Left ventricle myocardium superior (tissue), 1 donor: ENCODE data around the gene RNF227. TPM values are rescaled to one million over a fixed set of nuclear protein-coding genes. Genes with fewer than 3 reads are reported as not detected.
"Not testable (repeated sequence)": the region's sequence is repeated elsewhere in the genome, so short reads cannot be mapped to it uniquely, and the experiment has no call there.

Source experiments
- ATAC-seq: fragments of 200-7000 bp; cut with Tn5 transposase; one replicate; pipeline ENCODE4 v1.9.1; 2020; ENCODE audit warnings: mild to moderate bottlenecking, moderate library complexity
- DNase-seq: peaks from one replicate; pipeline ENCODE4 v3.0.0-alpha.2; 2020
- intact Hi-C: fragments of 100-400 bp; cut with micrococcal nuclease; formaldehyde crosslinking; loops from one replicate; pipeline ENCODE4 v1.11.0; 2022
- total RNA-seq: library from RNA; stranded (reverse); fragmentation: NEBNext Ultra II Directional; extraction: Animal tissue kit (Norgen Biotek cat#: 25700); gene quantifications from one replicate; pipeline ENCODE4 v1.2.1, GENCODE V29; 2021
- donor health status: DM: no; HTN: yes; CAD: no; lungs with severe emphysema.

Gene RNF227
- total RNA-seq, 1 donor from 2014 or later = 1.1 TPM

DNA sequence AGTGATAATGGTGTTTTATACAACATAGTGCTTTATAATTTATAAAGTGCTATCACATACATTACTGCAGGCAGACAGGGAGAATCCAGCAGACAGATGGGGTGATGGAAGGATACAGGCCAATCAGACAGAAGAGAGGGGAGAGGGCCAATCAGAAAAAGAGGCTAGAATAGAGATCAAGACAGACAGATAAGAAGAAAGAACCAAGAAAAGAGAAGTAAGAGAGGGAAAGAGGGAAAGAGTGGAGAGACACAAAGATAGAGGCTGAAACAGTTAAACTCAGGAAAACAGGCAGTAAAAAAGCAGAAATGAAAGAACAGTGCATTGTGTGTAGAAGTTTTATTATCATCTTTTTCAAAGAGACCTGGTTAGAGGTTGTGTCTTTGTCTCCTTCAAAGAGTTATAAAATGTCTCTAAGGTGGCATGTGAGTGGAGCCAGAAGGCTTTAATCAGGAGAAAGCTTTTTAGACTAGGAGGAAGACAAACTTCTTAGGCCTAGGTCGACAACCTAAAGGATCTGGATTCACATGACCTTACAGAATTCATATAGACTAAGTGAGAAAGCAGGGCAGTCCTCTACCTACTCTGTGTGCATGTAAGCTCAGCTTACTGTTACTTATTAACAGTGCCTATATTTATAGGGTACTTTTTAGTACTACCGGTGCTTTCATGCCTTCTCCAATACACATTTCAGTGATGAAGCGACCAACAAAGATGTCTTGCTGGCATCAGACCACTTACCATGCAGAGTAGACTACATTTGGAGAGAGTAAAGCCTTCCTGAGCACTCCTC is 35.8 kb downstream of the RNF227 start:
- DNase-seq (no peak), ATAC-seq (no peak)
- intact Hi-C loops = no loop called here

DNA sequence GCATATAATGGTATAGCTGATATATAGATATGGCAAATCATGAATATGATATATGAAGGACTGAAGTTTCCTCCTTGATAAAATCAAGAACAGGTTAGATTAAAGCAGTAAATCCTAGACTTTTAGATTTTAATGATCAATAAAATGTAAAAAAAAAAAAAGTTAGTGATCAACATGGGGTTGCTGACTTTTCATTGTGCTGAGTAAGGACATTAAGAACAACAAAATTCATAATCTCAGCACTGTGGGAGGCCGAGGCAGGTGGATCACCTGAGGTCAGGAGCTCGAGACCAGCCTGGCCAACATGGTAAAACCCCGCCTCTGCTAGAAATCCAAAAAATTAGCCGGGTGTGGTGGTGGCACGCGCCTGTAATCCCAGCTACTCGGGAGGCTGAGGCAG is 37.9 kb downstream of the RNF227 start:
- DNase-seq (no peak), ATAC-seq (no peak)
- intact Hi-C loops = no loop called here

DNA sequence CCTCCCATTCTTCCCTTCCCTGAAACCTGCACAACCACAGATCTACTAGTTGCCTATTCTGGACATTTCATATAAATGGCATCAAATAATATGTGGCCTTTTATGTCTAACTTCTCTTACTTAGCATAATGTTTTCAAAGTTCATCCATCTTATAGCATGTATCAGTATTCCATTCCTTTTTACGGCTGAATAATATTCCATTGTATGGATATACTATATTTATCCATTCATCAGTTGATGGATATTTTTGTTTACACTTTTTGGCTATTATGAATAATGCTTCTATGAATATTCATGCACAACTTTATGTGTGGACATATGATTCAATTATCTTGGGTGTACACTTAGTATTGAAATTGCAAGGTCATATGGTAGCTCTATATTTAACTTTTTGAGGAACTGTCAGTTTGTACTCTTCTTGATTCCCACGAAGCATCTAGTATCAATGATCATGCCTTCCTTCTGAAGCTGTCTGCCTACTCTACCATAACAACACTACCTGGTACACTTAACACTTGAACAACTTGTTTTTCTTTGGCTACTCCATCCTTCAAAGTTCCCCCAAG is 40.2 kb downstream of the RNF227 start:
- intact Hi-C loops = no loop called here
- ATAC-seq (no peak), DNase-seq (no peak)

DNA sequence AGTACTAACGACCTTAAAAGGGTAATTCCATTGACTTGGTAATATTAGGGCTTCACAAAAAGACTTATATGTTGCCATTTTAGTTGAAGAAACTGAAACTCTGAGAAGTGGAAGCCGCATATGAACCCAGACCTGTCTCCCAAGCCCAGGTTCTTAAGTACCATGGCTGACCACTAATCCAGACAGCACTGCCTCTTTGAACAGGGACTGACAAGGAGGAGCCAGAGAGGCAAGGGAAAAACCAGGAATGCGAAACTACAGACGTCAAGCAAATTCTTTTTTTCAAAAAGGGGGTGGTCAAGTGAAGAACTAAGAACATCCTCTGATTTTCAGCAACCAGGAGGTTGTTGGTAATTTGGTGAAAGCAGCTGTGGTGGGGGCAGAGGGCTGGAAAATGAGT is 43.0 kb downstream of the RNF227 start:
- intact Hi-C loops = no loop called here
- ATAC-seq (no peak), DNase-seq (no peak)

DNA sequence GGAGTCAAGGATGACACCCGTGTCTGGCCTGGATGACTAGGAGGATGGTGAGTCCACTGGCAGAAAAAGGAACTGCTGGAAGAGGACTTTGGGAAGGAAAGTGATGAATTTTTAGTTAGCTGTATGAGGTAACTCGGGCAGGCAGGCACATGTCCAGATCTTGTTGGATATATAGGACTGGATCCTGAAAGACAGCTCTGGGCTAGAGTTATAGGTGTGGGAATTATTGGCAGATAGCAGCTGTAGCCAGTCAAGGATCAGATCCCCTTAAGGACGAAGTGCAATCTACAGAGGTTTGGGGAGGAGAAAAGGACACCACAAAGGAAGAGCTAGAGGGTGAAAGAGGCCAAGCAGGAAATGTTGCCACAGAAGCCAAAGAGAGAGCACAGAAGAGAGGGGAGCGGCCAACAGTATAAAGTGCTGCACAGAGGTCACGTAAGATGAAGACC is 48.2 kb downstream of the RNF227 start:
- intact Hi-C loops = loop anchor here (10.0 kb wide), 3 partner anchors 47 to 133 kb away; partner anchors contain the start of gene RNF227
- ATAC-seq = no peak
- DNase-seq = no peak

DNA sequence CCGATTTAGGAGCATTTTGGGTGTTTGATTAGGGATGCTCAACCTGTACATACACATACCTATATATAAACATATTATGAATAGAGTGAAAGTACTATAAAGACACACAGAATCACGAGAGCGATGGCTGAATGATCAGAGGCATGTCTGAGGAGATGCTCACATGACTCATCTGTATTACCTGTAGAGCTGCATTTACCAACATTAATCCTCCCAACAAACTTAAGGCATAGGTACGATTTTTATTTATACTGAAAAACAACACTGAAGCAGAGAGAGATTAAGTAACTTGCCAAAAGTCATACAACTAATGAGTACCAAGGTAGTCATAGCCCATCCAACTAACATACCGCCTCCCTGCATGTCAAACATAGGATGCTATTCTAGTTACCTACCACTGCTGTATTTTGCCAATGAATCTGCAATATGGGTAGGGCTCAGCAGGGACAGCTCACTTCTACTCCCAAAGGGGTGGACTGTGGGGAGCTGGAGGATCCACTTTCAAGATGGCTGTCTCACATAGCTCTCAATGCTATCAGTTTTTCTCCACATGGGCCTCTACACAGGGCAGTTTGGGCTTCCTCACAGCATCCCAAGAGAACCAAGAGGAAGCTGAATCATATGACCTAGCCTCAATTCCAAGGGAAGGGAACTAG is 51.0 kb downstream of the RNF227 start:
- ATAC-seq (no peak), DNase-seq (no peak)
- intact Hi-C loops = loop anchor here (10.0 kb wide), 3 partner anchors 50 to 130 kb away; partner anchors contain the start of gene RNF227

DNA sequence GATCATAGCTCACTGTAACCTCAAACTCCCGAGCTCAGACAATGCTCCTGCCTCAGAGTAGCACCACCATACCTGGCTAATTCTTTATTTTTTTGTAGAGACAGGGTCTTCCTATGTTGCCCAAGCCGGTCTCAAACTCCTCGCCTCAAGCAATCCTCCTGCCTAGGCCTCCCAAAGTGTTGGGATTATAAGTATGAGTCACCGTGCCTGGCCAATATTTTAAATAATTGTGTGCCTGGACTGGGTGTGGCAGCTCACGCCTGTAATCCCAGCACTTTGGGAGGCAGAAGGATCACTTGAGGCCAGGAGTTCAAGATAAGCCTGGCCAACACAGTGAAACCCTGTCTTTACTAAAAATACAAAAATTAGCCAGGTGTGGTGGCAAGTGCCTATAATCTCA is 51.7 kb downstream of the RNF227 start:
- intact Hi-C loops = loop anchor here (10.0 kb wide), 3 partner anchors 50 to 130 kb away; partner anchors contain the start of gene RNF227
- not testable (repeated sequence) for ATAC-seq, DNase-seq

Other genes starting within 250 kb of the RNF227 start
- 13.7 TPM for gene TP53, start 228.8 kb downstream of the RNF227 start, total RNA-seq
- gene WRAP53, start 227.8 kb downstream of the RNF227 start, total RNA-seq = 5.3 TPM
- gene EFNB3, start 211.1 kb downstream of the RNF227 start, total RNA-seq = 0.25 TPM
- 0.05 TPM for gene DNAH2, start 198.5 kb downstream of the RNF227 start, total RNA-seq
- 28.1 TPM for gene KDM6B, start 82.1 kb downstream of the RNF227 start, total RNA-seq
- 32.6 TPM for gene TMEM88, start 61.2 kb downstream of the RNF227 start, total RNA-seq
- 93.2 TPM for gene NAA38, start 58.7 kb downstream of the RNF227 start, total RNA-seq
- gene CYB5D1, start 58.3 kb downstream of the RNF227 start, total RNA-seq = 25.6 TPM
- gene CHD3, start 27.5 kb downstream of the RNF227 start, total RNA-seq = 13.1 TPM
- gene KCNAB3, start 13.6 kb upstream of the RNF227 start, total RNA-seq = 0.52 TPM
- gene TRAPPC1, start 15.7 kb upstream of the RNF227 start, total RNA-seq = 107 TPM
- gene CNTROB, start 15.9 kb upstream of the RNF227 start, total RNA-seq = 10.8 TPM
- gene GUCY2D, start 86.3 kb upstream of the RNF227 start, total RNA-seq = not detected
- gene ALOX15B, start 122.8 kb upstream of the RNF227 start, total RNA-seq = not detected
- gene ALOX12B, start 171.4 kb upstream of the RNF227 start, total RNA-seq = not detected
- gene ALOXE3, start 202.2 kb upstream of the RNF227 start, total RNA-seq = not detected
- gene HES7, start 207.8 kb upstream of the RNF227 start, total RNA-seq = not detected
- 126 TPM for gene PER1, start 236.1 kb upstream of the RNF227 start, total RNA-seq
- 62.3 TPM for gene VAMP2, start 246.7 kb upstream of the RNF227 start, total RNA-seq